H1 (cell line): ENCODE results near the gene ACTN3. TPM values are rescaled to one million over a fixed set of nuclear protein-coding genes. Genes with fewer than 3 reads are reported as not detected.
"Not testable (repeated sequence)": the region's sequence is repeated elsewhere in the genome, so short reads cannot be mapped to it uniquely, and the experiment has no call there.

Source experiments
- CTCF ChIA-PET: fragments of 300-600 bp; sonication (Branson Sonifier 250); formaldehyde crosslinking; loops from one replicate; lab custom pipeline; 2021; ENCODE audit not compliant: partially characterized antibody; lab: Charles Lee
- POLR2A ChIA-PET: fragments of 300-600 bp; sonication (Branson Sonifier 250); formaldehyde crosslinking; loops from one replicate; lab custom pipeline; 2021; ENCODE audit warnings: inconsistent platforms; ENCODE audit not compliant: partially characterized antibody; lab: Charles Lee
- DNase-seq, 2 experiments: peaks; one replicate each; pipeline versions ENCODE4 v3.0.0 to v3.0.0-alpha.2; 2010 to 2022; ENCODE audit warnings: low spot score in 2 of 2, low read depth in 1 of 2, mixed read lengths in 1 of 2
- FAIRE-seq: peaks from 2 replicates; lab custom pipeline; 2011; peaks lifted over from hg19 to GRCh38; lab: Jason Lieb, UNC
- H2AFZ ChIP-seq: 2 replicates; pipeline ENCODE4 v1.8.1; 2012; ENCODE audit warnings: low read length, inconsistent platforms
- H2AK5ac ChIP-seq: 2 replicates; pipeline ENCODE4 v1.6.1; 2013; ENCODE audit warnings: low read depth, low read length
- H2BK120ac ChIP-seq: replicated peaks from 2 replicates; pipeline ENCODE3; 2013; ENCODE audit warnings: low read depth, low read length, inconsistent platforms
- H2BK12ac ChIP-seq: 2 replicates; pipeline ENCODE4 v1.6.1; 2013; ENCODE audit warnings: low read depth, low read length
- H2BK15ac ChIP-seq: 2 replicates; pipeline ENCODE4 v1.6.1; 2013; ENCODE audit warnings: low read length
- H2BK20ac ChIP-seq: 2 replicates; pipeline ENCODE4 v1.6.1; 2013; ENCODE audit warnings: low read length
- H2BK5ac ChIP-seq: 2 replicates; pipeline ENCODE4 v1.6.1; 2013; ENCODE audit warnings: low read depth, low read length
- H3K14ac ChIP-seq: 2 replicates; pipeline ENCODE4 v1.6.1; 2013; ENCODE audit warnings: inconsistent platforms; ENCODE audit not compliant: insufficient read length
- H3K18ac ChIP-seq: 2 replicates; pipeline ENCODE4 v1.6.1; 2013; ENCODE audit warnings: low read length; ENCODE audit errors: extremely low read depth
- H3K23ac ChIP-seq: 2 replicates; pipeline ENCODE4 v1.6.1; 2013; ENCODE audit warnings: inconsistent platforms; ENCODE audit not compliant: insufficient read length
- H3K23me2 ChIP-seq: 2 replicates; pipeline ENCODE4 v1.6.1; 2013; ENCODE audit warnings: low read depth, low read length
- H3K27ac ChIP-seq: 2 replicates; pipeline ENCODE4 v1.6.1; 2011; ENCODE audit warnings: low read depth, low read length, inconsistent platforms
- H3K27me3 ChIP-seq, 4 experiments: replicated peaks in 1 of 4; 1 replicate in 1 of 4; 2 replicates in 3 of 4; pipeline versions ENCODE4 v1.6.1 to v1.8.1; 2011 to 2013; ENCODE audit warnings: low read length in 3 of 4, mild to moderate bottlenecking in 3 of 4, inconsistent platforms in 2 of 4, mixed read lengths in 2 of 4, moderate library complexity in 1 of 4; ENCODE audit not compliant: control insufficient read depth in 3 of 4, insufficient read depth in 3 of 4; ENCODE audit errors: extremely low read depth in 1 of 4
- H3K36me3 ChIP-seq, 4 experiments: 2 replicates each; pipeline versions ENCODE4 v1.6.1 to v1.8.1; 2011 to 2013; ENCODE audit warnings: mild to moderate bottlenecking in 4 of 4, low read length in 3 of 4, moderate library complexity in 2 of 4, control low read depth in 1 of 4, inconsistent platforms in 1 of 4; ENCODE audit not compliant: insufficient read depth in 4 of 4, control insufficient read depth in 2 of 4
- H3K4ac ChIP-seq: replicated peaks from 2 replicates; pipeline ENCODE3; 2013; ENCODE audit warnings: low read length, low read depth, mixed read lengths, inconsistent platforms; ENCODE audit not compliant: insufficient read length
- H3K4me1 ChIP-seq, 4 experiments: replicated peaks in 1 of 4; 1 replicate in 1 of 4; 2 replicates in 3 of 4; pipeline versions ENCODE4 v1.6.1 to v1.8.1; 2011 to 2013; ENCODE audit warnings: low read length in 3 of 4, inconsistent platforms in 2 of 4, mixed read lengths in 1 of 4; ENCODE audit not compliant: insufficient read depth in 4 of 4, control insufficient read depth in 3 of 4
- H3K4me2 ChIP-seq, 2 experiments: 2 replicates each; pipeline versions ENCODE4 v1.6.1 to v1.8.1; 2011 to 2013; ENCODE audit warnings: low read depth in 2 of 2, low read length in 2 of 2, control low read depth in 1 of 2, inconsistent platforms in 1 of 2, mild to moderate bottlenecking in 1 of 2; ENCODE audit not compliant: insufficient read depth in 1 of 2
- H3K4me3 ChIP-seq, 4 experiments: fragments of 200-600, 300-600 bp in 1 of 4; sonication (generic), shearing (Covaris generic), sonication (Bioruptor Twin) in 1 of 4; 2 replicates each; pipeline versions ENCODE4 v1.5.1 to v1.8.1; 2011 to 2016; ENCODE audit warnings: low read length in 4 of 4, low read depth in 3 of 4, control low read depth in 2 of 4, inconsistent platforms in 2 of 4, mild to moderate bottlenecking in 2 of 4, mixed read lengths in 1 of 4, moderate library complexity in 1 of 4; ENCODE audit not compliant: insufficient read depth in 2 of 4; ENCODE audit errors: extremely low read depth in 1 of 4
- H3K56ac ChIP-seq: replicated peaks from 2 replicates; pipeline ENCODE3; 2013; ENCODE audit warnings: low read depth, mild to moderate bottlenecking, mixed read lengths, low read length, inconsistent platforms; ENCODE audit not compliant: insufficient read length
- H3K79me1 ChIP-seq: 2 replicates; pipeline ENCODE4 v1.6.1; 2013; ENCODE audit warnings: low read depth, low read length, control low read depth
- H3K79me2 ChIP-seq, 2 experiments: 2 replicates each; pipeline versions ENCODE4 v1.6.1 to v1.8.1; 2012 to 2013; ENCODE audit warnings: low read length in 2 of 2, mild to moderate bottlenecking in 2 of 2, inconsistent platforms in 1 of 2; ENCODE audit not compliant: insufficient read depth in 2 of 2, control insufficient read depth in 1 of 2
- H3K9ac ChIP-seq, 4 experiments: replicated peaks in 1 of 4; 1 replicate in 1 of 4; 2 replicates in 3 of 4; pipeline versions ENCODE4 v1.6.1 to v1.8.1; 2011 to 2013; ENCODE audit warnings: low read depth in 3 of 4, low read length in 3 of 4, control low read depth in 2 of 4, mild to moderate bottlenecking in 2 of 4, moderate library complexity in 2 of 4, inconsistent platforms in 1 of 4; ENCODE audit errors: extremely low read depth in 1 of 4
- H3K9me3 ChIP-seq, 2 experiments: 2 replicates each; pipeline versions ENCODE4 v1.6.1 to v1.8.1; 2012 to 2013; ENCODE audit warnings: mild to moderate bottlenecking in 2 of 2, moderate library complexity in 2 of 2, control low read depth in 1 of 2, inconsistent platforms in 1 of 2, low read depth in 1 of 2, low read length in 1 of 2, mixed read lengths in 1 of 2; ENCODE audit not compliant: insufficient read depth in 2 of 2
- H4K20me1 ChIP-seq, 2 experiments: replicated peaks in 1 of 2; 2 replicates each; pipeline versions ENCODE3 to v1.8.1; 2011 to 2013; ENCODE audit warnings: inconsistent platforms in 2 of 2, low read length in 2 of 2, mild to moderate bottlenecking in 1 of 2; ENCODE audit not compliant: insufficient read depth in 2 of 2, control insufficient read depth in 1 of 2
- H4K5ac ChIP-seq: 2 replicates; pipeline ENCODE4 v1.6.1; 2013; ENCODE audit warnings: low read length, low read depth, mixed read lengths, inconsistent platforms; ENCODE audit not compliant: insufficient read length
- H4K8ac ChIP-seq: 2 replicates; pipeline ENCODE4 v1.8.0; 2013; ENCODE audit warnings: mild to moderate bottlenecking, moderate library complexity, low read length, inconsistent platforms; ENCODE audit not compliant: insufficient read depth; ENCODE audit errors: extremely low read depth
- H4K91ac ChIP-seq: replicated peaks from 2 replicates; pipeline ENCODE3; 2013; ENCODE audit warnings: low read length, mixed read lengths, inconsistent platforms; ENCODE audit not compliant: insufficient read length
- JUN ChIP-seq: IDR thresholded peaks from 2 replicates; pipeline ENCODE4 v1.6.1; 2011; ENCODE audit warnings: low read depth, mild to moderate bottlenecking, improper control_type of control experiment, low read length
- JUND ChIP-seq: IDR thresholded peaks from 2 replicates; pipeline ENCODE4 v1.6.1; 2011; ENCODE audit warnings: mild to moderate bottlenecking, improper control_type of control experiment, low read length
- POLR2A ChIP-seq, 2 experiments: IDR thresholded peaks; 1 replicate in 1 of 2; 2 replicates in 1 of 2; pipeline ENCODE4 v1.6.1; 2011; ENCODE audit warnings: low read depth in 2 of 2, low read length in 2 of 2, mild to moderate bottlenecking in 2 of 2; ENCODE audit errors: control extremely low read depth in 1 of 2
- SP1 ChIP-seq: IDR thresholded peaks from 2 replicates; pipeline ENCODE4 v1.6.1; 2011; ENCODE audit warnings: low read depth, low read length
- SRF ChIP-seq: IDR thresholded peaks from 2 replicates; pipeline ENCODE4 v1.6.1; 2011; ENCODE audit warnings: mild to moderate bottlenecking, low read depth, low read length, moderate library complexity
- TAF1 ChIP-seq: IDR thresholded peaks from 2 replicates; pipeline ENCODE4 v1.6.1; 2011; ENCODE audit warnings: mild to moderate bottlenecking, low read depth, low read length
- TBP ChIP-seq: IDR thresholded peaks from 2 replicates; pipeline ENCODE4 v1.6.1; 2011; ENCODE audit warnings: low read depth, low read length, improper control_type of control experiment
- TEAD4 ChIP-seq: IDR thresholded peaks from 2 replicates; pipeline ENCODE4 v1.6.1; 2012; ENCODE audit warnings: low read depth, low read length, inconsistent platforms, mixed read lengths
- WGBS, 2 experiments: shearing (Covaris generic) in 1 of 2; methylation state at CpG; one replicate each; pipeline versions ENCODE4 v1.1.6 to v1.1.7; 2013 to 2015; ENCODE audit warnings: low lambda C conversion rate in 2 of 2, mixed read lengths in 2 of 2, inconsistent platforms in 1 of 2, low coverage in 1 of 2, missing lambda C conversion rate in 1 of 2; ENCODE audit not compliant: insufficient replicate concordance in 2 of 2, insufficient coverage in 1 of 2, insufficient read length in 1 of 2; ENCODE audit errors: extremely low coverage in 1 of 2, missing lambda C conversion rate in 1 of 2; 5-methylcytosine and 5-hydroxymethylcytosine counted together
- polyA plus RNA-seq, 7 experiments: library from polyadenylated mRNA; depleted of rRNA in 3 of 7; stranded (reverse) in 5 of 7; unstranded in 2 of 7; fragments of >200 nt in 5 of 7; fragments of 200-250 nt in 2 of 7; gene quantifications; 1 replicate in 5 of 7; 2 replicates in 1 of 7; 4 replicates in 1 of 7; pipeline versions ENCODE4 v1.2.1 to v1.2.3, GENCODE V29; 2011 to 2013; ENCODE audit warnings: missing spikeins in 2 of 7, mixed read lengths in 2 of 7
- total RNA-seq: library from RNA; stranded (reverse); fragmentation: NEBNext Ultra II Directional; extraction: Animal tissue kit (Norgen Biotek cat#: 25700); gene quantifications from 2 replicates; pipeline ENCODE4 v1.2.1, GENCODE V29; 2021

Gene ACTN3
- total and polyA plus RNA-seq, 2 of the 8 experiments (the other 6 are each of a cell fraction or from before 2014, with no cell fraction given): 30.8 to 36.7 TPM

- H4K20me1 ChIP-seq, H2BK15ac ChIP-seq, H3K4me1 ChIP-seq, H4K5ac ChIP-seq, H2BK5ac ChIP-seq, H3K9me3 ChIP-seq, H3K23me2 ChIP-seq, H3K4me3 ChIP-seq, H3K4me2 ChIP-seq, H2AFZ ChIP-seq, H3K23ac ChIP-seq, H3K14ac ChIP-seq, DNase-seq, H2BK120ac ChIP-seq, H3K18ac ChIP-seq, H3K79me2 ChIP-seq, H4K91ac ChIP-seq, H3K27me3 ChIP-seq, H2BK20ac ChIP-seq, H3K4ac ChIP-seq, H4K8ac ChIP-seq, H2AK5ac ChIP-seq, H3K36me3 ChIP-seq, H3K56ac ChIP-seq, H2BK12ac ChIP-seq, H3K79me1 ChIP-seq: not testable (repeated sequence)
- POLR2A ChIA-PET: interaction anchor here (1.2 to 6.8 kb wide), 8 partner anchors 10 to 91 kb away, joined by 3 to 51 read pairs (median 12); partner anchors contain the start of genes CCDC87, CCS, CTSF and RBM14
- WGBS, 2 experiments: 37% methylated on average over 3 of the region's 3 CpGs; no CpG with 5 or more reads in 1 of the 2 experiments
- peak; percentile 74 for FAIRE-seq
- Histone ChIP-seq H3K27ac (peak overlapping the region; percentile 93), H3K9ac (peak overlapping the region in 2 of 4 experiments; percentile 75 to 76; a peak in 2 of 7 replicates)
- CTCF ChIA-PET: interaction anchor here (2.0 to 6.2 kb wide), 2 partner anchors 10 to 14 kb away, joined by 9 to 46 read pairs; partner anchors contain the start of genes CCDC87, CCS and CTSF
- TF ChIP-seq JUN (peak; percentile 13; the same call in 1 of the 2 replicates), POLR2A (IDR thresholded peaks at IDR 0.05; ENCODE audit: control extremely low read depth in 1 of 2, low read depth in 2 of 2, low read length in 2 of 2) (peak; percentile 68 to 75), SP1 (peak; percentile 71; the same call in 1 of the 2 replicates), SRF (peak; percentile 90), TEAD4 (0 out of 2 replicates have a peak, but pooled peaks have one; percentile 36), TBP (peak; percentile 88), TAF1 (peak; percentile 78), JUND (peak; percentile 22; the same call in 1 of the 2 replicates)
Measured at GRCh38 chr11:66582565-66583147, 36.0 kb downstream of the ACTN3 start.
